PC-9 (cell line): ENCODE data around the gene GNA15. TPM values are rescaled to one million over a fixed set of nuclear protein-coding genes. Genes with fewer than 3 reads are reported as not detected.

ENCODE experiments used
- BruUV-seq: library from RNA; stranded (reverse); fragments of 400-500 nt; replicated peaks from 2 replicates; lab custom pipeline; 2021; lab: Mats Ljungman, UMichigan
- CTCF ChIA-PET: fragments of 300-600 bp; sonication (Branson Sonifier 250); formaldehyde crosslinking; loops from one replicate; lab custom pipeline; 2022; ENCODE audit warnings: antibody characterized with exemption; lab: Charles Lee
- POLR2A ChIA-PET: fragments of 300-600 bp; sonication (Branson Sonifier 250); formaldehyde crosslinking; loops from one replicate; lab custom pipeline; 2022; ENCODE audit warnings: antibody characterized with exemption; ENCODE audit not compliant: unreplicated experiment; lab: Charles Lee
- DNase-seq, 2 experiments: peaks; one replicate each; pipeline versions ENCODE4 v3.0.0 to v3.0.0-alpha.2; 2015 to 2022; ENCODE audit warnings: mixed read lengths in 1 of 2
- H2AFZ ChIP-seq: fragments of 200-600 bp; sonication (generic); 2 replicates; pipeline ENCODE4 v1.8.1; 2017; ENCODE audit warnings: antibody characterized with exemption
- H3F3A ChIP-seq: fragments of 200-600 bp; sonication (generic); 2 replicates; pipeline ENCODE4 v1.8.1; 2017; ENCODE audit warnings: antibody characterized with exemption, mild to moderate bottlenecking, low read depth; ENCODE audit not compliant: insufficient read depth
- H3K27ac ChIP-seq: fragments of 200-600 bp; sonication (generic); 2 replicates; pipeline ENCODE4 v1.6.1; 2016; ENCODE audit warnings: mixed run types
- H3K27me3 ChIP-seq: fragments of 200-600 bp; sonication (generic); 2 replicates; pipeline ENCODE4 v1.6.1; 2016; ENCODE audit warnings: low read depth, mixed run types; ENCODE audit not compliant: insufficient read depth
- H3K36me3 ChIP-seq: fragments of 200-600 bp; sonication (generic); 2 replicates; pipeline ENCODE4 v1.6.1; 2016; ENCODE audit warnings: low read depth, mixed run types
- H3K4me1 ChIP-seq: fragments of 200-600 bp; sonication (generic); replicated peaks from 2 replicates; pipeline ENCODE4 v1.6.1; 2016; ENCODE audit warnings: mixed run types; ENCODE audit not compliant: insufficient read depth
- H3K4me2 ChIP-seq: fragments of 200-600 bp; sonication (generic); 2 replicates; pipeline ENCODE4 v1.6.1; 2017; ENCODE audit warnings: mixed run types
- H3K4me3 ChIP-seq: fragments of 200-600 bp; sonication (generic); 2 replicates; pipeline ENCODE4 v1.6.1; 2016; ENCODE audit warnings: mixed run types
- H3K79me2 ChIP-seq: fragments of 200-600 bp; sonication (generic); 2 replicates; pipeline ENCODE4 v1.6.1; 2017; ENCODE audit warnings: low read depth, mixed run types
- H3K9me2 ChIP-seq: fragments of 200-600 bp; sonication (generic); 2 replicates; pipeline ENCODE4 v1.8.1; 2017; ENCODE audit warnings: mild to moderate bottlenecking; ENCODE audit not compliant: insufficient read depth
- H3K9me3 ChIP-seq: fragments of 200-600 bp; sonication (generic); 2 replicates; pipeline ENCODE4 v1.8.1; 2016; ENCODE audit warnings: low read depth; ENCODE audit not compliant: insufficient read depth
- H4K20me1 ChIP-seq: fragments of 200-600 bp; sonication (generic); 2 replicates; pipeline ENCODE4 v1.8.1; 2017; ENCODE audit not compliant: insufficient read depth
- EZH2 ChIP-seq: fragments of 200-600 bp; sonication (generic); IDR thresholded peaks from 2 replicates; pipeline ENCODE4 v1.8.0; 2017; ENCODE audit warnings: antibody characterized with exemption, low read depth
- intact Hi-C: fragments of 100-400 bp; cut with micrococcal nuclease; formaldehyde crosslinking; loops from one replicate; pipeline ENCODE4 v1.10.0; 2022; ENCODE audit not compliant: unreplicated experiment
- total RNA-seq: library from RNA; stranded (reverse); gene quantifications from 2 replicates; pipeline ENCODE4 v1.2.3, GENCODE V29; 2021
- TF ChIP-seq, protein P1 (sequence below): fragments of 200-600 bp; sonication (generic); conservative IDR thresholded peaks from 2 replicates; pipeline ENCODE4 v1.6.1; 2017; ENCODE audit warnings: mixed run types, antibody characterized with exemption, mild to moderate bottlenecking, moderate library complexity

Gene GNA15
- total RNA-seq, 1 experiment from 2014 or later = 14.2 TPM

DNA sequence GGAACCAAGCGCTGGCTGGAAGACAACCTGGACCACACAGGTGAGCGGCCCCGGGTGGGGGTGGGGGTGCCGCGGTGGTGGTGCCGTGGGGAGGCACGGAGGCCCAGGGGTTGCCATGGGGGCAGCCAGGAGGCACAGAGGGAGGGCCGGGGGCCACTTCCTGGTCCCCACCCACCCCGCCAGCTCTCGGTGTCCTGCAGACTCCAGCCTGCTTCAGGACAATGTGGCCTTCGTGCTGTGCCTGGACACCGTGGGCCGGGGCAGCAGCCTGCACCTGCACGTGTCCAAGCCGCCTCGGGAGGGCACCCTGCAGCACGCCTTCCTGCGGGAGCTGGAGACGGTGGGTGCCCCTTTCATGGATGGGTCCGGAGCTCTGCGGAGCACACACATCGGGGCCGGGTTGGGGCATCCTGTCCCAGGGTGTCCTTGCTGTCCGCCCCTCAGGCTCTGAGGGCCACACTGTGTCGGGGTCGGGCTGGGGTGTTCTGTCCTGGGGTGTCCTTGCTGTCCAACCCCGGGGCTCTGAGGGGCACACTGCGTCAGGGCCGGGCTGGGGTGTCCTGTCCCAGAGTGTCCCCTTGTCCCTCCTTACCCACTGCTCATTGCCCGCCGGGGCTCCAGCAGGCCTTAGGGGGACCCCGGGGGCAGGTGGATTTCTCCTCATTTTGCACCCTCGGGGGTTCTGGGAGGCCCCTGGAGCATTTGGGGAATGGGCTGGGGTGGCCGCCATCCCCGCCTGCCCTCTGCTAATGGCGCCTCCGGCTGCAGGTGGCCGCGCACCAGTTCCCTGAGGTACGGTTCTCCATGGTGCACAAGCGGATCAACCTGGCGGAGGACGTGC, 68.2 kb downstream of the GNA15 start:
- Histone ChIP-seq H3K27me3 (no peaks in the 10 kb centered on the region), H3K4me1 (no peaks in the 10 kb centered on the region), H3K27ac (no peak overlapping the region), H3K4me3 (no peak overlapping the region), H3K79me2 (no peaks in the 10 kb centered on the region), H3K9me3 (no peaks in the 10 kb centered on the region), H4K20me1 (no peaks in the 10 kb centered on the region), H3K9me2 (no peaks in the 10 kb centered on the region), H2AFZ (no peak overlapping the region), H3F3A (no peaks in the 10 kb centered on the region), H3K4me2 (no peak overlapping the region), H3K36me3 (no peaks in the 10 kb centered on the region)
- intact Hi-C loops = no loop called here
- TF ChIP-seq, protein P1, sequence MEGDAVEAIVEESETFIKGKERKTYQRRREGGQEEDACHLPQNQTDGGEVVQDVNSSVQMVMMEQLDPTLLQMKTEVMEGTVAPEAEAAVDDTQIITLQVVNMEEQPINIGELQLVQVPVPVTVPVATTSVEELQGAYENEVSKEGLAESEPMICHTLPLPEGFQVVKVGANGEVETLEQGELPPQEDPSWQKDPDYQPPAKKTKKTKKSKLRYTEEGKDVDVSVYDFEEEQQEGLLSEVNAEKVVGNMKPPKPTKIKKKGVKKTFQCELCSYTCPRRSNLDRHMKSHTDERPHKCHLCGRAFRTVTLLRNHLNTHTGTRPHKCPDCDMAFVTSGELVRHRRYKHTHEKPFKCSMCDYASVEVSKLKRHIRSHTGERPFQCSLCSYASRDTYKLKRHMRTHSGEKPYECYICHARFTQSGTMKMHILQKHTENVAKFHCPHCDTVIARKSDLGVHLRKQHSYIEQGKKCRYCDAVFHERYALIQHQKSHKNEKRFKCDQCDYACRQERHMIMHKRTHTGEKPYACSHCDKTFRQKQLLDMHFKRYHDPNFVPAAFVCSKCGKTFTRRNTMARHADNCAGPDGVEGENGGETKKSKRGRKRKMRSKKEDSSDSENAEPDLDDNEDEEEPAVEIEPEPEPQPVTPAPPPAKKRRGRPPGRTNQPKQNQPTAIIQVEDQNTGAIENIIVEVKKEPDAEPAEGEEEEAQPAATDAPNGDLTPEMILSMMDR = no peak
- TF ChIP-seq EZH2 = no peak
- CTCF ChIA-PET = no interaction called here
- POLR2A ChIA-PET = no interaction called here
- BruUV-seq = no TSS peak
- DNase-seq = no peak

DNA sequence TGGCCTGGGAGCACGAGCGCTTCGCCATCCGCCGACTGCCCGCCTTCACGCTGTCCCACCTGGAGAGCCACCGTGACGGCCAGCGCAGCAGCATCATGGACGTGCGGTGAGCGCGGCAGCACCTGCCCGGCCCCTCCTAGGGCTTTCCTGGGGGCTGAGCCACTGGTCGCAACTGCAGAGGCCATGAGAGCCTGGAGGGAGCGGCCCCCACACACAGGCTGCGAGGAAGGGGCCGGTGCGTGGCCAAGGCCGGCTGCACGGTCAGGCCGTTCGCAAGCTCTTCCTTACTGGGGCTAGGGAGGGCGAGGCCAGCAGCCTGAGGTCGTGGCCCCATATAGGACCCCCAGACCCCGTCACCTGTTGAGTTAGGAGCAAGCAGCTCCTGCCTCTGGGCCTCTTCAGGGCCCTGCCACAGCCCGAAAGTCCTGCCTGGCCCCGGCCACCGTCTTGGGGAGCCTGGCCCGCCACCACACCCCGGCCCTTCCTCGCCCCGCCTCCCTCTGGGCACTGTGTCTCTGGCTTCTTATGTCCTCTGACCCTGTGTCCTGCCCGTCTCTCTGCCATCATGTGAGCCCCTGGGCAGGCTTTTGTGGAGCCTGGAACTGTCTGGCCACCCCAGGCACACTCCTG, 68.9 kb downstream of the GNA15 start:
- no peaks in the 10 kb centered on the region for H3F3A ChIP-seq
- H3K79me2 ChIP-seq = no peaks in the 10 kb centered on the region
- no peaks in the 10 kb centered on the region for H3K9me2 ChIP-seq
- CTCF ChIA-PET = no interaction called here
- H3K4me3 ChIP-seq = no peak overlapping the region
- H3K4me2 ChIP-seq = no peak overlapping the region
- no peaks in the 10 kb centered on the region for H3K27me3 ChIP-seq
- no peaks in the 10 kb centered on the region for H3K9me3 ChIP-seq
- no peak for DNase-seq
- TF ChIP-seq, protein P1 = no peak
- no peak for TF ChIP-seq EZH2
- H3K4me1 ChIP-seq = no peaks in the 10 kb centered on the region
- no peak overlapping the region for H3K27ac ChIP-seq
- intact Hi-C loops = no loop called here
- no peaks in the 10 kb centered on the region for H3K36me3 ChIP-seq
- H2AFZ ChIP-seq = no peak overlapping the region
- POLR2A ChIA-PET = no interaction called here
- H4K20me1 ChIP-seq = no peaks in the 10 kb centered on the region
- no TSS peak for BruUV-seq

GRCh38 chr19:3206216-3206953, 70.6 kb downstream of the GNA15 start:
- Histone ChIP-seq H3F3A (no peaks in the 10 kb centered on the region), H4K20me1 (no peaks in the 10 kb centered on the region), H3K79me2 (no peaks in the 10 kb centered on the region), H3K9me2 (no peaks in the 10 kb centered on the region), H3K4me1 (no peaks in the 10 kb centered on the region), H3K4me3 (no peak overlapping the region), H3K27ac (no peak overlapping the region), H3K36me3 (no peaks in the 10 kb centered on the region), H2AFZ (no peak overlapping the region), H3K4me2 (no peak overlapping the region), H3K27me3 (no peaks in the 10 kb centered on the region), H3K9me3 (no peaks in the 10 kb centered on the region)
- ChIA-PET POLR2A (no interaction called here), CTCF (no interaction called here)
- intact Hi-C loops = no loop called here
- no TSS peak for BruUV-seq
- DNase-seq = no peak
- TF ChIP-seq, protein P1 = no peak
- no peak for TF ChIP-seq EZH2
